DMS53 (cell line): ENCODE data around the gene DGKB.

ENCODE experiments used
- DNase-seq: peaks from one replicate; lab custom pipeline; 2025; lab: John Stamatoyannopoulos, UW

The DGKB gene

GRCh38 chr7:14289957-14290356 lies 612.6 kb downstream of the DGKB start:
- DNase-seq: no peak

DNA sequence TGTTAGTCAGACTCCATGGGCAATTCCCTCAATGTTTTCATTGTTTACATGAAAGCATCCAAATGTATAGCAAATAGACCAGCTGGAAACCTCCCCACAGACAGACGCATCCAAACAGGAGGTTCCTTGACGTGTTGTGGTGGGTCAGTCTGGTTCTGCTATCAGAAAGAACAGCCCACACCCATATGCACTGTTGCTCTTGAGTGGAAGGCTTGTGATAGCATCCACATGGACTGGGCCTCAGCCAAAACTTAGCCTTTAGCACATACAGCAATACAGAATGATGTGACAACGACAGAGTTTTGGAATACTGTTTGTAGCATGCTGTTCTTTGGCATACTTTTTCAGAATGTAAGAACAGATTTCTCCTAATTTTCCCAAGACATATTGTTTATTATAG lies 613.9 kb downstream of the DGKB start:
- DNase-seq: no peak

- no peak for DNase-seq
Measured at GRCh38 chr7:14287398-14287797, 615.2 kb downstream of the DGKB start.

DNA sequence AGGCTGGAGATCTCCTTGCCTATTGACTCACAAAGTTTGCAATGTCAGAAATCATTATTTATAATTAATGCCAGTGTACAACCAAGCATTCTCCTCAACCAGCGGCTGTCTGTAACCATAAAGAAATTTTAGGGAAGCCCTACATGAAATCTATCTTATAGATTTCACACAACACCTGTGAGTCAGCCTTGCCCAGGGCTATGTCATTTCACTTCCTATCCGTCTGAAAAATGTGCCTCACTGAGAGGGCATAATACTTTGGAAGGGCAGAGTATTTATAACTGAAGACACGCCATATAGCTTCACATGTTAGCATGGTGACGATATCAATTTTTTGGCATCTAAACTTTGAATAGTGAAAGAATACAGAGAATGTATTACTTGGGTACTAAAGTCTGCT lies 616.5 kb downstream of the DGKB start:
- no peak for DNase-seq

DNA sequence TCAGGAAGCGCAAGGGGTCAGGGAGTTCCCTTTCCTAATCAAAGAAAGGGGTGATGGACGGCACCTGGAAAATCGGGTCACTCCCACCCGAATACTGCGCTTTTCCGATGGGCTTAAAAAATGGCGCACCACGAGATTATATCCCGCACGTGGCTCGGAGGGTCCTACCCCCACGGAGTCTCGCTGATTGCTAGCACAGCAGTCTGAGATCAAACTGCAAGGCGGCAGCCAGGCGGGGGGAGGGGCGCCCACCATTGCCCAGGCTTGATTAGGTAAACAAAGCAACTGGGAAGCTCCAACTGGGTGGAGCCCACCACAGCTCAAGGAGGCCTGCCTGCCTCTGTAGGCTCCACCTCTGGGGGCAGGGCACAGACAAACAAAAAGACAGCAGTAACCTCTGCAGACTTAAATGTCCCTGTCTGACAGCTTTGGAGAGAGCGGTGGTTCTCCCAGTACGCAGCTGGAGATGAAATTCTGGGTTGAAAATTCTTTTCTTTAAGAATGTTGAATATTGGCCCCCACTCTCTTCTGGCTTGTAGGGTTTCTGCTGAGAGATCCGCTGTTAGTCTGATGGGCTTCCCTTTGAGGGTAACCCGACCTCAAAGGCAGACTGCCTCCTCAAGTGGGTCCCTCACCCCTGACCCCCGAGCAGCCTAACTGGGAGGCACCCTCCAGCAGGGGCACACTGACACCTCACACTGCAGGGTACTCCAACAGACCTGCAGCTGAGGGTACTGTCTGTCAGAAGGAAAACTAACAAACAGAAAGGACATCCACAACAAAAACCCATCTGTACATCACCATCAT lies 623.3 kb downstream of the DGKB start:
- peak; percentile 6 for DNase-seq

DNA sequence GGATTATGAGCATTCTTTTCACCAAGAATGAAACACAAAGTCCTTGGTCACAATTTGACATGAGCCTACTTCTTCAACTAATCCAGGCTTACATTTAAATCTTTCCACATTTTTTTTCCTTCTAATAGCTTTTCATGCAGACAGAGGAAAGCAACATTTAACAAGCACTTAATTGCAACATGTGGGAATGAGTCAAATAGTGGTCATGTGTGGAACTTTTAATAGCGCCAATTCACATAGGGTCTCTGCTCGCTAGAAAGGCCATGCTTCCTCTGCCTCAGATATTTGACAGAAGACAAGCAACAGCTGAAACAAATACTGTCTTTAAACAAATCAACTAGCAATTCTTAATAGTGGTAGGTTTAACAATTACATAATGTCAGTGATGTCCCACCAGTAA lies 627.2 kb downstream of the DGKB start:
- no peak for DNase-seq

DNA sequence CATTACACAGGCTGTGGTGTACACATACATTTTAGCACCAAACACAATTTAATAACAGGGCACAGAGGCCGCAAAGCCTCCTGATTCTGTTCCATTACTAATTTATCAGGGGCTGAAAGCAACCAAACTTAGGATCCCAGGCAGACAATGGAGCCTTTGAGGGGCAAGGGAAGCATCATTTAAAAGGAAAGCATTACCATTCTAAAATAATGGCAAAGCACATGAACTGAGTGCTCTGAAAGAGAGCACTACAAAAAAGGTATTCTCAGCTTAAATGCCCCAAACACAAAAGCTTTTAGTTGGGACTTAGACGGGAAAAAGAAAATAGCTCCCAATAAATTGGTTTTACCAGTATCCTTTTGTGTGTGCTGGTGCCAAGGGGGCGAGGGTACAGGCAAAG lies 631.1 kb downstream of the DGKB start:
- DNase-seq: no peak

DNA sequence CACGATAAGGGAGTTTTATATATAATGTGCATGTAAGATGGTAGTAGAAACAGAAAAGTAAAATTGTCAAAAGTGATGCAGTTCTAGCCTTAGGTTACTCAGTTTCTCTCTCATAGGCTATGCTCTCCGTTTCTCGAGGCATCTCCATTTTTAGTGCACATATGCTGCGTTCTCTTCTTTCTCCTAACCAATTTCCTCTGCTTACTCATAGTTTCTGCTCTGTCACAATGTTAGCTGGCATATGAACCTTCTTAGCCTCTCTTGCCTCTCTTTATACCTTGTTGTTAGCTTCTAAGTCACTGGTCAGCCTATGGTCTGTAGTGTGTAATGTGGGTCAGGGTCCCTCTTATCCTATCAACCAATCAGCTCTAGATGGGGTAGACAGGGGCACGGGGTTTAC lies 632.5 kb downstream of the DGKB start:
- no peak for DNase-seq

- DNase-seq: no peak
Measured at GRCh38 chr7:14260011-14260410, 642.5 kb downstream of the DGKB start.

GRCh38 chr7:14258861-14259260 lies 643.7 kb downstream of the DGKB start:
- no peak for DNase-seq

GRCh38 chr7:14258441-14258840 lies 644.1 kb downstream of the DGKB start:
- DNase-seq: no peak

DNA sequence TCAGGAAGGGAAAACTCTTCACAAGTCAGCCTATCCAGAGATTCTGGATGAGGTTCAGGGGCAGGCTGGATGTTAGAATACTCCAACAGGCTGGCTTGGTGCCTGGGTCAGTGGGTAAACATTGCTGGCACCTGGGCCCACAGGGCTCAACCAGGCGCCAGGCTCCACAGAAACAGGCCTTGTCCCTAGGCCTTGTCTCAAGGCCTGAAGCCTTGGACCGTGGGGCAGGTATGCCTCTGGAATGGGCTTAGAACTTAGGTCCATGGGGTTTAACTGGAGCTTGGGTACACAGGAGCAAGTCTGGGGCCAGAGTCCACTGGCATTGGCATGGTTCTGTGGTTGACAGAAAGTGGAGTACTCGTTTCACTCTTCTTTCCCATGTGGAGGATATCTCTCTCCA lies 650.1 kb downstream of the DGKB start:
- no peak for DNase-seq

DNA sequence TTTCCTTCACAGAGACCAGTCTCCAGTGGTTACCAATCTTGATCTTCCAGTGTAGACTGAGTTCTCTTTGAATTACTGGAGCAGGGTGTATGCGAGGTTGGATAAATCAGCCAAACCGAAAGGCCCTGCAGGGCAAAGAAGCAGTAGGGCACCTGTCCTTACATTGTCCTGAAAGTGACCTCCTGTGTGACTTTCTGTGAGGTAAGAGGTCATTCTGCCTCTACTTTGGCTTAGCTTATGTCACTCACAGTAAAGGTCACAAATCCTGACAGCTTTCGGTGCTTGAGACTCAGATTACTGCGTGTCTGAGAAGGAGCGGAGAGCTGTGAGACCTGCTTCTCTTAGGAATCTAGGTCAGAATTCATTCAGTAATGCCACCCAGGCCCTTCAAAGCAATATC lies 660.4 kb downstream of the DGKB start:
- DNase-seq: no peak

- DNase-seq: no peak
Measured at GRCh38 chr7:14236834-14237233, 665.7 kb downstream of the DGKB start.

DNA sequence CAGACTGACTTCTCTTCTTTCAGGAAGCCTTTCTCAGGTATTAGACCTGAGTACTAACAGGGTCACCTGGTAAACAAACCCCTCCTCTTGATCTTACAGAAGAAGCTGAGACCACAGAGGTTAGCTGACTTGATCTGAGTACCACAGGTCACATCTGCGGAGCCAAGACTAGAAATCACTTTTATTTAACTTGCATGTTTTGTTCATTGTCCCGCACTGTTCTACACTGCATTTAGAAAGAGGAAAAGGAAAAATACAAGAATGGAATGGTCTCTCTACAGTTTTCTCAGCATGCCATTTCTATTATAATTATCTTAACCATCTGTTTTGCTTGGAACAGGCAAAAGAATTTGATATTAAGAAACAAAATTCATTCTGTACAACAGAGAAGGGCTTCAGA lies 667.5 kb downstream of the DGKB start:
- no peak for DNase-seq

DNA sequence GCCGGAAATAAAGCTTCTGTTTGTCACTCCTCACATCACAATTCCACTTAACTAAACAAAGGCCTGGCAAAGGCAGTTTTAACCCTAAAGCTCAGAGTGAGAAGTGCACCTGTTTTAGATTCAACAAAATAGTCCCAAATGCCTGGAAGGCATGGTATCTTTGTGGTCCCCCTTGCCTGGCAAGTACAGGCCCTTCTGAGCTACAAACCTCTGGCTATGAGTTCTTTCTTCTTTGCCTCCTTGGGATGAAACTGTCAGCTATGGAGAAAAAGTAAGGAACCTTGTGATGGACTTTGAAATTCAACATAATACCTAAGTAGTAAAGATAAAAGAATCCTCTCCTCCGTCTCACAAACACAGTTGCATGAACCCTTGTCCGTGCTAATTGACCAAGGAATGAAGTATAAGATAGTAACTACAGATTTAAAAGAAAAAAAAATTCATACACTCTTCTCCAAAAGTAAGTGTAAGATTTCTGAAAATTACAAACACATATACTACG lies 668.6 kb downstream of the DGKB start:
- DNase-seq: peak; percentile 49

- no peak for DNase-seq
Measured at GRCh38 chr7:14233076-14233867, 669.3 kb downstream of the DGKB start.

GRCh38 chr7:14229047-14229446 lies 673.5 kb downstream of the DGKB start:
- no peak for DNase-seq

GRCh38 chr7:14228341-14228740 lies 674.2 kb downstream of the DGKB start:
- no peak for DNase-seq

- no peak for DNase-seq
Measured at GRCh38 chr7:14226126-14226525, 676.4 kb downstream of the DGKB start.

- no peak for DNase-seq
Measured at GRCh38 chr7:14219125-14219524, 683.4 kb downstream of the DGKB start.

GRCh38 chr7:14218338-14218737 lies 684.2 kb downstream of the DGKB start:
- DNase-seq: no peak

DNA sequence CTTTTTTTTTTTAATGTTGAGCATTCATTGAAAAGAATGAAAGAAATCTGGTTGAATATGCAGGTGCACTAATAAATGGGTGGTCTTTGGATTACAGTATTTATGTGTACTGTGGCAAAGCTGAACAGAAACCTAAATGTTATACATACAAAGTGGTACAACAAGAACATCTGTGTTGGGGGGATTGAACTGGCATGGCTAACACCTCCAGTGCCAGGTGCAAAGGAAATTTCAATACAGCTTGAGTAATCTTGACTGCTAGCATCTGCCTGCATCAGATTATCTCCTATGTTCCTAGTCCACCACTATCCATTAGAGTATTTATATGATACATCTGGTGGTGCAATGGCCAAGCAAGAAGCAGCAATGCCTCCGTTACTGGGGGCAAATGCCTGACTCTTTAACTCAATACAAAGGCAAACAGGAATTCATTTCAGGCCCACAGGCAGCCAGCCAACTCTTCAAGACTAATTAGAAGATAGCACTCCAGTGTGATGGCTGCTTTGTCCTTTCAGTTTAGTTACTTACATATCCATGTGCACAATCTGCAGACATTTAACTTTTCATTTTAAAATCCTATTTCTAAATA lies 692.6 kb downstream of the DGKB start:
- DNase-seq: no peak
